ENCODE results near the gene KRTAP10-11.
"Not testable (repeated sequence)": the region's sequence is repeated elsewhere in the genome, so short reads cannot be mapped to it uniquely, and the experiment has no call there.

GRCh38 chr21:44627831-44628233 lies 18.4 kb upstream of the KRTAP10-11 start:
- not testable (repeated sequence) for TF ChIP-seq EZH2phosphoT487 (IDR thresholded peaks at IDR 0.05; ENCODE audit: borderline replicate concordance, low read depth, low read length); CTCF (conservative IDR thresholded peaks at IDR 0.05; ENCODE audit: low read length)
